CD4-positive, alpha-beta memory T cell (primary cell): ENCODE measurements around the gene PTGER1. TPM values are rescaled to one million over a fixed set of nuclear protein-coding genes. Genes with fewer than 3 reads are reported as not detected.
"Not testable (repeated sequence)": the region's sequence is repeated elsewhere in the genome, so short reads cannot be mapped to it uniquely, and the experiment has no call there.

Experiments
- CTCF ChIA-PET: fragments of 350-600 bp; sonication (Branson Sonifier 250); formaldehyde crosslinking; loops from one replicate; lab custom pipeline; 2021; ENCODE audit warnings: inconsistent platforms; ENCODE audit not compliant: partially characterized antibody; lab: Charles Lee
- POLR2A ChIA-PET: fragments of 350-600 bp; sonication (Branson Sonifier 250); formaldehyde crosslinking; loops from one replicate; lab custom pipeline; 2021; ENCODE audit not compliant: partially characterized antibody; lab: Charles Lee
- DNase-seq, 5 donors: peaks; one replicate each; pipeline versions ENCODE4 v3.0.0 to v3.0.0-alpha.2; 2020 to 2022; ENCODE audit warnings: mixed read lengths in 1 of 5
- H3K27ac ChIP-seq: one replicate; pipeline ENCODE4 v1.7.0; 2013; ENCODE audit warnings: low read depth, low read length
- H3K27me3 ChIP-seq: 2 replicates; pipeline ENCODE4 v1.7.0; 2013; ENCODE audit warnings: mild to moderate bottlenecking, low read length, moderate library complexity; ENCODE audit not compliant: insufficient read depth
- H3K36me3 ChIP-seq: 2 replicates; pipeline ENCODE4 v1.7.0; 2013; ENCODE audit warnings: mild to moderate bottlenecking, low read length, moderate library complexity; ENCODE audit not compliant: insufficient read depth
- H3K4me1 ChIP-seq: 2 replicates; pipeline ENCODE4 v1.7.0; 2013; ENCODE audit warnings: mild to moderate bottlenecking, low read length, moderate library complexity; ENCODE audit not compliant: insufficient read depth
- H3K4me3 ChIP-seq, 2 donors: one replicate each; pipeline ENCODE4 v1.7.0; 2013; ENCODE audit warnings: low read length in 2 of 2, mild to moderate bottlenecking in 1 of 2
- H3K9me3 ChIP-seq, 2 donors: one replicate each; pipeline ENCODE4 v1.7.0; 2013; ENCODE audit warnings: low read length in 2 of 2, control low read depth in 1 of 2; ENCODE audit not compliant: control insufficient read depth in 1 of 2
- H3K27ac Mint-ChIP-seq, 7 donors: one replicate each; pipeline ENCODE4 v1.8.0; 2020 to 2021; ENCODE audit warnings: mixed read lengths in 7 of 7, mild to moderate bottlenecking in 6 of 7, inconsistent platforms in 3 of 7, moderate library complexity in 3 of 7
- H3K27me3 Mint-ChIP-seq, 2 donors: one replicate each; pipeline ENCODE4 v1.8.0; 2020 to 2021; ENCODE audit warnings: mixed read lengths in 2 of 2
- H3K36me3 Mint-ChIP-seq, 2 donors: one replicate each; pipeline ENCODE4 v1.8.0; 2020 to 2021; ENCODE audit warnings: mixed read lengths in 2 of 2, inconsistent platforms in 1 of 2, mild to moderate bottlenecking in 1 of 2
- H3K4me1 Mint-ChIP-seq, 4 donors: one replicate each; pipeline ENCODE4 v1.8.0; 2020 to 2021; ENCODE audit warnings: mixed read lengths in 4 of 4, mild to moderate bottlenecking in 1 of 4
- H3K4me3 Mint-ChIP-seq, 8 donors: one replicate each; pipeline ENCODE4 v1.8.0; 2020 to 2021; ENCODE audit warnings: mixed read lengths in 8 of 8, mild to moderate bottlenecking in 7 of 8, moderate library complexity in 6 of 8, inconsistent platforms in 3 of 8
- H3K9me3 Mint-ChIP-seq, 8 donors: one replicate each; pipeline ENCODE4 v1.8.0; 2020 to 2021; ENCODE audit warnings: mixed read lengths in 8 of 8, mild to moderate bottlenecking in 5 of 8, inconsistent platforms in 3 of 8, moderate library complexity in 1 of 8
- intact Hi-C: fragments of 100-400 bp; cut with micrococcal nuclease; formaldehyde crosslinking; loops from one replicate; pipeline ENCODE4 v1.15.1; 2023
- polyA plus RNA-seq, 2 donors: library from polyadenylated mRNA; unstranded; fragments of 300-500 nt; fragmentation: Illumina TruSeq; gene quantifications; one replicate each; pipeline ENCODE4 v1.2.3, GENCODE V29; 2021
- total RNA-seq, 2 experiments: library from RNA; stranded (reverse); gene quantifications; one replicate each; pipeline ENCODE4 v1.2.3, GENCODE V29; 2021

PTGER1 gene
- total and polyA plus RNA-seq, 4 experiments from 2014 or later = not detected

GRCh38 chr19:14504575-14504974, 29.4 kb upstream of the PTGER1 start:
- DNase-seq, H3K27me3 Mint-ChIP-seq, H3K27ac ChIP-seq, H3K4me3 Mint-ChIP-seq, H3K36me3 Mint-ChIP-seq, H3K9me3 Mint-ChIP-seq, H3K4me3 ChIP-seq, H3K27me3 ChIP-seq, H3K36me3 ChIP-seq, intact Hi-C loops, H3K9me3 ChIP-seq: not testable (repeated sequence)
- Mint-ChIP-seq H3K4me1 (peaks cover 33 to 67% (median 43%) of the 10 kb centered on the region in 4 donors), H3K27ac (peak overlapping the region; percentile 34 to 89 (median 75))
- ChIA-PET POLR2A (interaction anchor here (0.6 to 26.0 kb wide), 9 partner anchors 8 to 99 kb away, joined by 3 to 1220 read pairs (median 4); partner anchors contain the start of genes DNAJB1, GIPC1 and TECR), CTCF (interaction anchor here (0.6 to 5.7 kb wide), 19 partner anchors 9 to 182 kb away, joined by 3 to 142 read pairs (median 7); partner anchors contain the start of genes DNAJB1, GIPC1 and NDUFB7)
- peaks cover 41% of the 10 kb centered on the region for H3K4me1 ChIP-seq

GRCh38 chr19:14503285-14503684, 28.1 kb upstream of the PTGER1 start:
- H3K4me1 Mint-ChIP-seq = peaks cover 28 to 57% (median 38%) of the 10 kb centered on the region in 4 donors
- H3K9me3 ChIP-seq = no peaks in the 10 kb centered on the region
- no peaks in the 10 kb centered on the region for H3K36me3 Mint-ChIP-seq
- H3K4me1 ChIP-seq = peaks cover 37% of the 10 kb centered on the region
- CTCF ChIA-PET = interaction anchor here (1.0 to 5.7 kb wide), 8 partner anchors 14 to 366 kb away, joined by 4 to 142 read pairs (median 9); partner anchors contain the start of genes ASF1B, DNAJB1 and NDUFB7
- no peak overlapping the region for H3K27ac ChIP-seq
- no peaks in the 10 kb centered on the region for H3K36me3 ChIP-seq
- H3K9me3 Mint-ChIP-seq = peaks cover 0 to 7% (median 0%) of the 10 kb centered on the region in 8 donors
- H3K4me3 ChIP-seq = no peak overlapping the region
- intact Hi-C loops = no loop called here
- peak overlapping the region in 5 of 7 donors; percentile 57 to 85 (median 77) for H3K27ac Mint-ChIP-seq
- no peaks in the 10 kb centered on the region for H3K27me3 ChIP-seq
- no peaks in the 10 kb centered on the region for H3K27me3 Mint-ChIP-seq
- peak overlapping the region in 1 of 8 donors; percentile 43 for H3K4me3 Mint-ChIP-seq
- DNase-seq = no peak
- POLR2A ChIA-PET = interaction anchor here (26.0 kb wide), 1 partner anchor 22 kb away, joined by 1220 read pairs; the partner anchor contains the start of genes DNAJB1 and TECR

- Mint-ChIP-seq H3K9me3 (peaks cover 0 to 7% (median 0%) of the 10 kb centered on the region in 8 donors), H3K4me3 (no peak overlapping the region), H3K27me3 (no peaks in the 10 kb centered on the region), H3K36me3 (no peaks in the 10 kb centered on the region), H3K4me1 (peaks cover 24 to 51% (median 32%) of the 10 kb centered on the region in 4 donors), H3K27ac (no peak overlapping the region)
- Histone ChIP-seq H3K27ac (no peak overlapping the region), H3K36me3 (no peaks in the 10 kb centered on the region), H3K27me3 (no peaks in the 10 kb centered on the region), H3K4me3 (no peak overlapping the region), H3K9me3 (no peaks in the 10 kb centered on the region), H3K4me1 (peaks cover 30% of the 10 kb centered on the region)
- POLR2A ChIA-PET = interaction anchor here (26.0 kb wide), 1 partner anchor 23 kb away, joined by 1220 read pairs; the partner anchor contains the start of genes DNAJB1 and TECR
- no peak for DNase-seq
- intact Hi-C loops = no loop called here
- CTCF ChIA-PET = interaction anchor here (0.7 kb wide), 1 partner anchor 17 kb away, joined by 3 read pairs; no protein-coding TSS in a partner anchor
These were observed 27.4 kb upstream of the PTGER1 start for GRCh38 chr19:14502334-14503092.

GRCh38 chr19:14497228-14497921, 22.2 kb upstream of the PTGER1 start:
- CTCF ChIA-PET = interaction anchor here (2.8 to 3.4 kb wide), 4 partner anchors 8 to 59 kb away, joined by 10 to 35 read pairs (median 18); no protein-coding TSS in a partner anchor
- Histone ChIP-seq H3K9me3 (no peaks in the 10 kb centered on the region), H3K4me1 (peaks cover 27% of the 10 kb centered on the region), H3K4me3 (no peak overlapping the region), H3K27ac (no peak overlapping the region), H3K27me3 (no peaks in the 10 kb centered on the region), H3K36me3 (no peaks in the 10 kb centered on the region)
- Mint-ChIP-seq H3K9me3 (peaks cover 0 to 2% (median 0%) of the 10 kb centered on the region in 8 donors), H3K4me3 (peak overlapping the region; percentile 75 to 86 (median 82)), H3K4me1 (peaks cover 21 to 42% (median 28%) of the 10 kb centered on the region in 4 donors), H3K27me3 (no peaks in the 10 kb centered on the region), H3K36me3 (peaks cover 6 to 10% of the 10 kb centered on the region in 2 donors), H3K27ac (peak overlapping the region in 3 of 7 donors; percentile 78 to 96 (median 79))
- intact Hi-C loops = no loop called here
- POLR2A ChIA-PET = interaction anchor here (0.6 to 26.0 kb wide), 7 partner anchors 9 to 222 kb away, joined by 3 to 1220 read pairs (median 3); partner anchors contain the start of genes DNAJB1 and TECR
- peak in 1 of 5 donors; percentile 13 for DNase-seq

DNA sequence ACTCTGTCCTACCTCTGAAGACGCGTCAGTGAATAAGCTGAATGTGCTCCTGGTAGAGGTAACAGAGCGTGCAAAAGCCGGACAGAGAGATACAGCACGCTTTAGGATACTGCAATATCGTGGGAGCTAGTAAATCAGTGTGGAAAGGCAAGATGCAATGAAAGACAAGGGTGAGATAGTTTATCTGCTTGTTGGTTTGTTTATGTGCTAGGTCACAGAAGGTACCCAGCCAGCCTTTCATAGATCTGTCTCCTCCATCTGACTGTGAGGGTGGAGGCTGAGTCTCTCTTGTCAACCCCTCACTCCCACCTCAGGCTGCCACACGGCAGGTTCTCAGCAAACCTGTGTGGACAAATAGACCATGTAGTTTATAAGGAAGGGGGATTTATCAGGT, 21.7 kb upstream of the PTGER1 start:
- CTCF ChIA-PET = interaction anchor here (1.1 to 3.1 kb wide), 5 partner anchors 9 to 634 kb away, joined by 3 to 35 read pairs (median 10); no protein-coding TSS in a partner anchor

DNA sequence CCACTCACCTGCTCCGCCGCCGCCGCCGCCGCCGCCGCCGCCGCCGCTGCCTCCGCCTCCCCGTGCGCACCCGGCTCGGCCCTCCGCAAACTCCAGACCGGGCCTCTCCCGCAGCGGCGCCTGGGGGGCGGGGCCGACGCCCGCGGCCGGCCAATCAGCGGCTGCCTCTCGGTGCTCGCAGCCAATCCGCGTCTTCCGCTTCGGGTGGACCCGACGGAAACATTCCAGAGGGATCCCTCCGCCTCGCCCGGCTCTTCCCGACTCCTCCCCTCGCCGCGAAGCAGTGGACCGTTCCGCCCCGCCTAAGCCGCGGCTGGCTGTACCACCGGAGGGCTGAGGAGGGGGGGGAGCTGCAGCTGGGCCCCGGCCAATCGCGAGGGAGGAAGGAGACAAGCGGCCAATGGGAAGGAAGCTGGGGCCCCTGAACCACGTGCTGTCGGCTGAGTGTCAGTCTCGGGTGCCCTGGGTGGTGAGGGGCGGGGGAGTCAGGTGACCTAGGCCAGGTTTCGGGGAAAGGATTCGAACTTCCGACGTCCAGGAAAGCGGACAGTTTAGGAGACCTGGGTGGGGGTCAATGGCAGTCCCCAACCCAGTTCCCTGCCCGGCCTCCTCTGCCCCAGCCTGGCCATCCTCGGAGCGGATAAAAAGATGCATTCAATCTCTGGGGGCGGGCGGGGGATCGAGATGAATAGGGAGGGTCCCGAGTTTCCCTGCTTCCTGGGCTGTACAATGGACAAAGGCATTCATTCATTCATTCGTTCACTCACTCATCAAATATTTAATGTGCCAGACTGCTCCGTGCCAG, 21.1 kb upstream of the PTGER1 start, which contains the start of gene GIPC1:
TSS of gene GIPC1 (minus strand) at position 99 of the 805 bp plus-strand sequence. CDS start 13,151 bp downstream, outside the sequence.
- intact Hi-C loops = loop anchor here (1.0 kb wide), 1 partner anchor 9 kb away; no protein-coding TSS in a partner anchor
- Histone ChIP-seq H3K27me3 (no peaks in the 10 kb centered on the region), H3K36me3 (no peaks in the 10 kb centered on the region), H3K27ac (peak within 1 kb of the TSS; percentile 63), H3K4me3 (peak within 1 kb of the TSS; percentile 42 to 56), H3K4me1 (peaks cover 27% of the 10 kb centered on the region), H3K9me3 (no peaks in the 10 kb centered on the region)
- peak within 1 kb of the TSS; percentile 84 to 96 (median 90) for H3K27ac Mint-ChIP-seq
- peaks cover 0 to 2% (median 0%) of the 10 kb centered on the region in 8 donors for H3K9me3 Mint-ChIP-seq
- peak; percentile 83 to 90 (median 85) for DNase-seq
- peaks cover 23 to 40% (median 29%) of the 10 kb centered on the region in 4 donors for H3K4me1 Mint-ChIP-seq
- no peaks in the 10 kb centered on the region for H3K27me3 Mint-ChIP-seq
- H3K36me3 Mint-ChIP-seq = peaks cover 13 to 15% of the 10 kb centered on the region in 2 donors
- POLR2A ChIA-PET = interaction anchor here (0.6 to 26.0 kb wide), 16 partner anchors 10 to 330 kb away, joined by 3 to 1220 read pairs (median 4); partner anchors contain the start of genes DNAJB1, NDUFB7 and TECR
- CTCF ChIA-PET = interaction anchor here (1.1 to 3.1 kb wide), 6 partner anchors 9 to 634 kb away, joined by 3 to 35 read pairs (median 6); no protein-coding TSS in a partner anchor
- peak within 1 kb of the TSS; percentile 84 to 92 (median 88) for H3K4me3 Mint-ChIP-seq

More for the DNA sequence above, 21.7 kb upstream of the PTGER1 start:
- no peaks in the 10 kb centered on the region for H3K9me3 ChIP-seq
- H3K4me3 Mint-ChIP-seq = peak overlapping the region; percentile 75 to 86 (median 82)
- H3K27me3 Mint-ChIP-seq = no peaks in the 10 kb centered on the region
- H3K36me3 Mint-ChIP-seq = peaks cover 9 to 10% of the 10 kb centered on the region in 2 donors
- intact Hi-C loops = loop anchor here (1.0 kb wide), 1 partner anchor 8 kb away; no protein-coding TSS in a partner anchor
- no peaks in the 10 kb centered on the region for H3K27me3 ChIP-seq
- no peak overlapping the region for H3K4me3 ChIP-seq
- peaks cover 0 to 2% (median 0%) of the 10 kb centered on the region in 8 donors for H3K9me3 Mint-ChIP-seq
- POLR2A ChIA-PET = interaction anchor here (0.6 to 26.0 kb wide), 10 partner anchors 9 to 77 kb away, joined by 3 to 1220 read pairs (median 4); partner anchors contain the start of genes DNAJB1, NDUFB7 and TECR
- H3K27ac Mint-ChIP-seq = peak overlapping the region in 6 of 7 donors; percentile 63 to 96 (median 82)
- H3K27ac ChIP-seq = no peak overlapping the region
- H3K4me1 Mint-ChIP-seq = peaks cover 21 to 40% (median 28%) of the 10 kb centered on the region in 4 donors
- H3K4me1 ChIP-seq = peaks cover 27% of the 10 kb centered on the region
- H3K36me3 ChIP-seq = no peaks in the 10 kb centered on the region
- no peak for DNase-seq
